Neural cell (in vitro differentiated cells): ENCODE data around the gene ERMN.

Experiments used
- CTCF ChIP-seq: fragments of 450-650 bp; IDR thresholded peaks from 2 replicates; pipeline ENCODE4 v1.5.1; 2014; ENCODE audit warnings: antibody characterized with exemption, mild to moderate bottlenecking, moderate library complexity; ENCODE audit not compliant: poor library complexity, severe bottlenecking
- EP300 ChIP-seq: fragments of 450-650 bp; conservative IDR thresholded peaks from 2 replicates; pipeline ENCODE4 v1.6.1; 2014; ENCODE audit warnings: antibody characterized with exemption, mild to moderate bottlenecking, moderate library complexity; ENCODE audit not compliant: poor library complexity, severe bottlenecking
- EZH2 ChIP-seq: fragments of 200-600, 300-800 bp; shearing (Covaris generic), sonication (generic); IDR thresholded peaks from 2 replicates; pipeline ENCODE4 v1.6.1; 2014; ENCODE audit warnings: antibody characterized with exemption, low read length, borderline replicate concordance, mild to moderate bottlenecking; ENCODE audit not compliant: insufficient read depth, poor library complexity, severe bottlenecking
- MXI1 ChIP-seq: fragments of 450-650 bp; conservative IDR thresholded peaks from 2 replicates; pipeline ENCODE4 v1.6.1; 2014; ENCODE audit warnings: antibody characterized with exemption, mild to moderate bottlenecking; ENCODE audit not compliant: poor library complexity, severe bottlenecking
- POLR2AphosphoS5 ChIP-seq: IDR thresholded peaks from 2 replicates; pipeline ENCODE4 v1.6.1; 2012
- SMC3 ChIP-seq: fragments of 450-650 bp; conservative IDR thresholded peaks from 2 replicates; pipeline ENCODE4 v1.6.1; 2014; ENCODE audit warnings: antibody characterized with exemption, mild to moderate bottlenecking, moderate library complexity; ENCODE audit not compliant: poor library complexity

- TF ChIP-seq CTCF (no peak), EP300 (no peak), POLR2AphosphoS5 (no peak), EZH2 (no peak), SMC3 (no peak), MXI1 (no peak)
These were observed 38.5 kb downstream of the ERMN start for GRCh38 chr2:157287160-157287559.
